H1 (cell line): ENCODE data around the gene PTPRE. TPM values are rescaled to one million over a fixed set of nuclear protein-coding genes. Genes with fewer than 3 reads are reported as not detected.

ENCODE experiments used
- ATF2 ChIP-seq: IDR thresholded peaks from 2 replicates; pipeline ENCODE4 v1.6.1; 2012; ENCODE audit warnings: low read length, inconsistent platforms
- BRCA1 ChIP-seq: IDR thresholded peaks from 2 replicates; pipeline ENCODE4 v1.6.1; 2012; ENCODE audit warnings: low read depth, low read length, improper control_type of control experiment
- MAX ChIP-seq: IDR thresholded peaks from 2 replicates; pipeline ENCODE4 v1.6.1; 2012; ENCODE audit warnings: inconsistent platforms
- polyA plus RNA-seq, 7 experiments: library from polyadenylated mRNA; depleted of rRNA in 3 of 7; stranded (reverse) in 5 of 7; unstranded in 2 of 7; fragments of >200 nt in 5 of 7; fragments of 200-250 nt in 2 of 7; gene quantifications; 1 replicate in 5 of 7; 2 replicates in 1 of 7; 4 replicates in 1 of 7; pipeline versions ENCODE4 v1.2.1 to v1.2.3, GENCODE V29; 2011 to 2013; ENCODE audit warnings: missing spikeins in 2 of 7, mixed read lengths in 2 of 7
- total RNA-seq: library from RNA; stranded (reverse); fragmentation: NEBNext Ultra II Directional; extraction: Animal tissue kit (Norgen Biotek cat#: 25700); gene quantifications from 2 replicates; pipeline ENCODE4 v1.2.1, GENCODE V29; 2021

PTPRE gene
- total and polyA plus RNA-seq, 2 of the 8 experiments (the other 6 are each of a cell fraction or from before 2014, with no cell fraction given): 0.33 to 0.54 TPM

GRCh38 chr10:128087884-128088709 lies 181.2 kb downstream of the PTPRE start (continued):
- TF ChIP-seq ATF2: peak; percentile 78; the same call in 1 of the 2 replicates
- TF ChIP-seq BRCA1: no peak
- peak; percentile 64 for TF ChIP-seq MAX
